ENCODE data around the gene GRM8.
A peak's percentile ranks its signal among the peaks of the same experiment; 100 is the strongest.

Gene GRM8

DNA sequence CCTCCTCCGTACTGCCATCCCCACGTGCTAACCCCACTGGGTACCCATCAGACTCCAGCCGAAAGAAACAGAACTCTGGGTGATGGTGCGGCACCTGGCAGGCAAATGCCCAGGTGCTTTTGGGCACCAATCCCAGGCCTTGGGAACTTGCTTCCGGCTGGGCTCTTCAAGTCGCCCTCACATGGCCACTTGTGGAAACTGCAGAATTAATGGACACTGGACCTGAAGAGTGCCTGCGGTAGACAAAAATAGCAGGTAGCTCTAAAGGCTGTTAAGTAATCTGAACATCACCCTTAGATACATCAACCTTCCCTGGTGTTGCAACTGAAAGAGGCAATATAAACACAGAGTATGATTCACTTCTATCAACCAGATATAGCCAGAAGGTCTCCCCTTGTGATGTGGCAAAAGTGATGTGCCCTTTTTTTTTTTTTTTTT, 644.4 kb downstream of the GRM8 start:
- no peak overlapping the region for H3K27ac ChIP-seq
- TF ChIP-seq ZFX (IDR thresholded peaks at IDR 0.05): no peak
- TF ChIP-seq, protein P1, sequence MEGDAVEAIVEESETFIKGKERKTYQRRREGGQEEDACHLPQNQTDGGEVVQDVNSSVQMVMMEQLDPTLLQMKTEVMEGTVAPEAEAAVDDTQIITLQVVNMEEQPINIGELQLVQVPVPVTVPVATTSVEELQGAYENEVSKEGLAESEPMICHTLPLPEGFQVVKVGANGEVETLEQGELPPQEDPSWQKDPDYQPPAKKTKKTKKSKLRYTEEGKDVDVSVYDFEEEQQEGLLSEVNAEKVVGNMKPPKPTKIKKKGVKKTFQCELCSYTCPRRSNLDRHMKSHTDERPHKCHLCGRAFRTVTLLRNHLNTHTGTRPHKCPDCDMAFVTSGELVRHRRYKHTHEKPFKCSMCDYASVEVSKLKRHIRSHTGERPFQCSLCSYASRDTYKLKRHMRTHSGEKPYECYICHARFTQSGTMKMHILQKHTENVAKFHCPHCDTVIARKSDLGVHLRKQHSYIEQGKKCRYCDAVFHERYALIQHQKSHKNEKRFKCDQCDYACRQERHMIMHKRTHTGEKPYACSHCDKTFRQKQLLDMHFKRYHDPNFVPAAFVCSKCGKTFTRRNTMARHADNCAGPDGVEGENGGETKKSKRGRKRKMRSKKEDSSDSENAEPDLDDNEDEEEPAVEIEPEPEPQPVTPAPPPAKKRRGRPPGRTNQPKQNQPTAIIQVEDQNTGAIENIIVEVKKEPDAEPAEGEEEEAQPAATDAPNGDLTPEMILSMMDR (conservative IDR thresholded peaks at IDR 0.05): peak; percentile 90

DNA sequence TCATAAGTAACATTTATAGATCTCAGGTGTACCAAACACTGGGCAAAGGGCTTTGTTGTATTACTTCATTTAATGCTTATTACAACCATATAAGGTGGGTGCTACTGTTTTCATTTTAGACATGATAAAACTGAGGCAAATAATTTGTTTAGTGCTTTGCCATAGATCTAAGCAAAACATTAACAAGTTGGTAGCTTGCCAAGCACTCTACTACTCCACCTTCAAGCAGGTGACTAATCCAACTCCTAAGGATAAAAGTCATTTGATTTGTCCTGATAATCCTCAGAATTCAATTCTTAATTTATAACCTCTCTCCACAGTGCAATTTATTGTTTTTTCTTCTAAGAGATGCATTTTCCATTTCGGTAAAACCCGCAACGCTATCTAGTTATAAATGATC, 646.4 kb downstream of the GRM8 start:
- no peak overlapping the region for H3K27ac ChIP-seq
- TF ChIP-seq ZFX (IDR thresholded peaks at IDR 0.05): no peak
- TF ChIP-seq, protein P1 (conservative IDR thresholded peaks at IDR 0.05): no peak

DNA sequence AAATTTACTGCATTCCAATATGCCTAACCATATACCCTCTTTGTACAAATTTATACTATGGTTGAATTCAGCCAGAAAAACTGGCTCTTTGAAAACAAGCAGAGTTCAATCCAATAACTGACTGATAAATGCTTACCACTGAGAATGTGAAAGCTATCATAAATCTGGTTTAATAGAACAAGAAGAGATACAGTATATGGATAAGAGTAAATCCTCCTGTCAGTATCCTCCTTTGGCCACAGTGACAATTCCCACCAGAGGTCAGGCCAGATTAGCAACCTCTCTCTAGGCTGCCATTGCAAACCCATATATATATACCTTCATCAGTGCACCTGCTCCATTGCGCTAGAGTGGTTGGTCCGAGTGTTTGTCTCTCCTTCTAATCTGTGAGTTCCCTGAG, 647.2 kb downstream of the GRM8 start:
- TF ChIP-seq ZFX (IDR thresholded peaks at IDR 0.05): no peak
- TF ChIP-seq, protein P1 (conservative IDR thresholded peaks at IDR 0.05): no peak

DNA sequence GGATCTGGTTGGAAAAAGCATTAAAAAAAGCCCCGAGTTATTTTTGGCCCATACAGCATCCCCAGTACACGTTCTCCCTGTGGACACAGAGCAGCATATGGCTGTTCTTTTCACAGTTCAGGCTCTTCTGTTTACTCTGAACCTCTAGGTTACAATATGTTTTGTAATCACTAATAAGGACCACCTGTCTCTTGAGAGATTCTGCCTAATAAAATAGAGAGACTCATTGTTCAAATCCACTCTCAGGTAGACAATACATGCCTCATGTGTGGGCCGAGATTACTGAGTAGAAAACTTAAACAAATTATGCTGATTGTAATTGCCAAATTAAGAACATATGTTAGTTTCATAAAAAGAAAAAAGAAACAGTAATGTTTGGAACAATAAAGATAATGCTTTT, 647.7 kb downstream of the GRM8 start:
- TF ChIP-seq, protein P1 (conservative IDR thresholded peaks at IDR 0.05): no peak
- TF ChIP-seq ZFX (IDR thresholded peaks at IDR 0.05): no peak
- no peak overlapping the region for H3K27ac ChIP-seq

More for the DNA sequence above, 647.2 kb downstream of the GRM8 start:
- no peak overlapping the region for H3K27ac ChIP-seq

DNA sequence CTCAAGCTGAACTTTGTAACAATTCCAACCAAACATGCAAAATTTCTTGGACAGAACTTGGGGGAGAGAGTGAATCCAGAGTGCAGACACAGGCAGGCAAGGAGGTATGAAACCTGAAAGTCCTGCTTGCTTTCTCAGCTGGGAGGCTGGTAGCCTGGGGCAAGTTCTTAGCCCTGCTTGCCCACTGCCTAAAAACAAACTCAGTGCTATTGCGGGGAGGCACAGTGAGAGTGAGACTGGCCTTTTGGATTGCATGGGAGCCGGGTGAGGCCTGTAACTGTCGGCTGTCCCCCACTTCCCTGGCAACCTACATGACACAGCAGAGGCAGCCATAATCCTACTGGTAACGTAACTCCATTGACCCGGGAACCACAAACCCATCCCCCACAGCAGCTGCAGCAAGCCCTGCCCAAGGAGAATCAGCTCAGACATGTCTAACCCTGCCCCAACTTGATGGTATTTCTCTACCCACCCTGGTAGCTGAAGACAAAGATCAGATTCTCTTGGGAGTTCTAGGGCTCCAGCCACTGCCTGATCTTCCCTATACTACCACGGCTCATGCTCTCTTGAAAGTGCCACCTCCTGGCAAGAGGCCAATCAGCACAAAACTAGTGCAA, 663.6 kb downstream of the GRM8 start:
- H3K27ac ChIP-seq: no peak overlapping the region
- no peak for TF ChIP-seq ZFX (IDR thresholded peaks at IDR 0.05)
- TF ChIP-seq, protein P1 (conservative IDR thresholded peaks at IDR 0.05): no peak

DNA sequence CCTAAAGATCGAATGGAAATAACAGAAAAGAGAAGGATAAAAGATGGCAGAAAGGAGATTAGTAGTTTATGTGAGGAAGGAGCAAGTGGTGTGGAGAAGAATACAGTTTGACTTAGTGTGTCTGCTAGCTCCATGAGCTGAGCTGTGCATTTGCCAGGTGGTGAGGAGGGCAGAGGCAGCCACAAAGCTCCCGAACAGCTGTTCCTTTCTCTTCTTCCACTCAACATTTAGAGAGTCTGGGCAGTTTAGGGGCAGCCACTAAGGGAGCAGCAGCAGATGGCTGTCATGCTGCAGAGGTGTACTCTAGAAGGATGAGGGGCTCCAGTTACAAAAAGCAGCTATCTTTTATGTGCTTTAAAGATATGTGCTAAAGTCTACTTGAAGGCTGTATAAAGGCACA, 674.4 kb downstream of the GRM8 start:
- TF ChIP-seq, protein P1 (conservative IDR thresholded peaks at IDR 0.05): no peak
- TF ChIP-seq ZFX (IDR thresholded peaks at IDR 0.05): no peak
- no peak overlapping the region for H3K27ac ChIP-seq

DNA sequence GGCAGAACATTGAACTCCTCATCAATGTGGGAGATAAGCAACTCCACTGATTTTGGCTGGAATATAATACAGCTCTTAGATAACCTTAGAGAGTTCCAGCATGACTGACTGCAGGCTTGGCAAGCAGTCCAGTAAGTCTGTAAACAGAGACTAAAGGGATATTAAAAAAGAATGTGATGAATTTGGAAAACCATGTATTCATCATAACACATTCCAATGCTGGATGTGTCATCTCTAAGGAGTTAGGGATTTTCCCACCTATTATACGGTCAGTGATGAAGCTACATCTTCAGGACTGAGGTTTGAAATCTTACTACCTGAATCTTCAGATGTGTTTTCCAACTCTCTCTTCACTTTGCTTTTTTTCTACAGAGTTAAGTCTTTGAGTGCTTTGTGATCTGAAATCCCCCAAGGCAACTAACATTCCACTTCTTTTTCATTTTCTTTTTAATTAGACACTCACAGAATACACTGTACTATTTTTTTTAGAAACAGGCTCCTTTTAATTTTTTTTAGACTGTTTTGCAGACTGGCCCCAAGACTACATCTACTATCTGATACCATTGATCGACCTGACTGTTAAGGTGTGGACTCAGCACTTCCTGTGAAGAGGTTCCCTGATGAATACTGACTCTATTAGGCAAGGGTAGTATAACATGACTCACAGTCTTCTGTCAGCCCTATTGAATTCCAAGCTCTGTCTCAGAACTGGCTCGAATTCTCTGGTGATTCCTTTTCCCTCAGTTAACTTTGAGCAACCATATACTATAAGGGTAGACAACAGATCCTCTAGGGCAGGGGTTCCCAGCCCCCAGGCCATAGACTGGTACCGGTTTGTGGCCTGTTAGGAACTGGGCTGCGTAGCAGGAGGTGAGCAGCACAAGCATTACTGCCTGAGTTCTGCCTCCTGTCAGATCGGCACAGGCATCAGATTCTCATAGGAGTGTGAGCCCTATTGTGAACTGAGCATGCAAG, 678.2 kb downstream of the GRM8 start:
- no peak overlapping the region for H3K27ac ChIP-seq
- TF ChIP-seq, protein P1 (conservative IDR thresholded peaks at IDR 0.05): no peak
- TF ChIP-seq ZFX (IDR thresholded peaks at IDR 0.05): no peak
